HCT116 (cell line): Measurements from ENCODE around the gene ZNF804A. TPM values are rescaled to one million over a fixed set of nuclear protein-coding genes. Genes with fewer than 3 reads are reported as not detected.

Experiments used
- ATAC-seq: fragments of 200-7000 bp; cut with Tn5 transposase; 2 replicates; pipeline ENCODE4 v1.9.1; 2020; ENCODE audit warnings: mild to moderate bottlenecking, moderate library complexity
- BruUV-seq: library from RNA; stranded (reverse); fragments of 400-500 nt; replicated peaks from 2 replicates; lab custom pipeline; 2021; lab: Mats Ljungman, UMichigan
- CTCF ChIA-PET: fragments of 300-600 bp; sonication (Branson Sonifier 250); formaldehyde crosslinking; loops from one replicate; lab custom pipeline; 2021; ENCODE audit warnings: antibody characterized with exemption; lab: Charles Lee
- POLR2A ChIA-PET: fragments of 300-600, 350-600 bp; sonication (Branson Sonifier 250); formaldehyde crosslinking; loops from one replicate; lab custom pipeline; 2021; ENCODE audit warnings: antibody characterized with exemption; lab: Charles Lee
- RAD21 ChIA-PET, 2 experiments: fragments of 300-600 bp; sonication (Branson Sonifier 250); formaldehyde crosslinking; loops; one replicate each; lab custom pipeline; 2023; ENCODE audit warnings: low total read pairs in 2 of 2; ENCODE audit not compliant: uncharacterized antibody in 2 of 2, unreplicated experiment in 2 of 2, low non-redundant PET in 1 of 2; lab: Charles Lee
- DNase-seq: peaks from one replicate; pipeline ENCODE4 v3.0.0-alpha.2; 2010; ENCODE audit warnings: low read depth, low spot score
- H2AFZ ChIP-seq: fragments of 200-600 bp; shearing (Covaris generic), sonication (generic); 2 replicates; pipeline ENCODE4 v1.6.1; 2017; ENCODE audit warnings: low read depth, mixed run types, mixed read lengths, antibody characterized with exemption, low read length; ENCODE audit not compliant: poor library complexity, severe bottlenecking
- H3K27ac ChIP-seq: 2 replicates; pipeline ENCODE4 v1.5.1; 2012; ENCODE audit warnings: low read depth, low read length
- H3K27me3 ChIP-seq: fragments of 200-600 bp; sonication (generic); 2 replicates; pipeline ENCODE4 v1.6.1; 2016; ENCODE audit warnings: mixed run types, low read length, mixed read lengths; ENCODE audit not compliant: insufficient read depth
- H3K36me3 ChIP-seq, 2 experiments: fragments of 200-500 bp in 1 of 2; fragments of 200-600 bp in 1 of 2; sonication (Bioruptor generic) in 1 of 2; sonication (generic) in 1 of 2; 2 replicates each; pipeline versions ENCODE4 v1.5.1 to v1.6.1; 2014 to 2016; ENCODE audit warnings: low read length in 2 of 2, inconsistent platforms in 1 of 2, mixed read lengths in 1 of 2, mixed run types in 1 of 2; ENCODE audit not compliant: insufficient read depth in 2 of 2, control insufficient read depth in 1 of 2
- H3K4me1 ChIP-seq, 2 experiments: fragments of 200-600 bp in 1 of 2; sonication (generic) in 1 of 2; 2 replicates each; pipeline versions ENCODE4 v1.5.1 to v1.6.1; 2012 to 2017; ENCODE audit warnings: low read length in 2 of 2, inconsistent platforms in 1 of 2, mild to moderate bottlenecking in 1 of 2, mixed read lengths in 1 of 2, mixed run types in 1 of 2, moderate library complexity in 1 of 2; ENCODE audit not compliant: insufficient read depth in 2 of 2, control insufficient read depth in 1 of 2
- H3K4me2 ChIP-seq: fragments of 200-600 bp; sonication (generic); 2 replicates; pipeline ENCODE4 v1.6.1; 2017; ENCODE audit warnings: mixed run types, low read length, mixed read lengths
- H3K4me3 ChIP-seq, 2 experiments: fragments of 200-600 bp in 1 of 2; sonication (generic) in 1 of 2; replicated peaks in 1 of 2; 2 replicates each; pipeline ENCODE4 v1.5.1; 2011 to 2016; ENCODE audit warnings: low read length in 2 of 2, control low read depth in 1 of 2, low read depth in 1 of 2, mild to moderate bottlenecking in 1 of 2, mixed read lengths in 1 of 2, mixed run types in 1 of 2
- H3K79me2 ChIP-seq: fragments of 200-600 bp; sonication (generic); 2 replicates; pipeline ENCODE4 v1.6.1; 2017; ENCODE audit warnings: mild to moderate bottlenecking, mixed run types, low read length, moderate library complexity, mixed read lengths; ENCODE audit not compliant: insufficient read depth
- H3K9ac ChIP-seq: fragments of 200-600 bp; sonication (generic); 2 replicates; pipeline ENCODE4 v1.6.1; 2016; ENCODE audit warnings: low read length, mixed read lengths
- H3K9me2 ChIP-seq: fragments of 200-600 bp; sonication (generic), shearing (Covaris generic); 2 replicates; pipeline ENCODE4 v1.6.1; 2017; ENCODE audit warnings: mixed run types, mild to moderate bottlenecking, moderate library complexity; ENCODE audit not compliant: insufficient read depth
- H3K9me3 ChIP-seq, 2 experiments: fragments of 200-500 bp in 1 of 2; fragments of 200-600 bp in 1 of 2; sonication (Bioruptor generic) in 1 of 2; sonication (generic) in 1 of 2; 2 replicates each; pipeline ENCODE4 v1.6.1; 2014 to 2017; ENCODE audit warnings: low read length in 2 of 2, mixed read lengths in 2 of 2, inconsistent platforms in 1 of 2, low read depth in 1 of 2, mild to moderate bottlenecking in 1 of 2, mixed run types in 1 of 2, moderate library complexity in 1 of 2; ENCODE audit not compliant: control insufficient read depth in 1 of 2, insufficient read depth in 1 of 2
- H4K20me1 ChIP-seq: fragments of 200-600 bp; sonication (generic), shearing (Covaris generic); 2 replicates; pipeline ENCODE4 v1.6.1; 2017; ENCODE audit warnings: mixed run types, mild to moderate bottlenecking, moderate library complexity; ENCODE audit not compliant: insufficient read depth
- ATF3 ChIP-seq: IDR thresholded peaks from 2 replicates; pipeline ENCODE4 v1.6.1; 2012
- CBX3 ChIP-seq: IDR thresholded peaks from 2 replicates; pipeline ENCODE4 v1.6.1; 2012; ENCODE audit warnings: low read depth
- CEBPB ChIP-seq: IDR thresholded peaks from 2 replicates; pipeline ENCODE4 v1.6.1; 2012; ENCODE audit warnings: low read depth
- EGR1 ChIP-seq: IDR thresholded peaks from 2 replicates; pipeline ENCODE4 v1.6.1; 2012; ENCODE audit warnings: low read depth
- ELF1 ChIP-seq: IDR thresholded peaks from 2 replicates; pipeline ENCODE4 v1.6.1; 2012; ENCODE audit warnings: low read depth, borderline replicate concordance
- EZH2phosphoT487 ChIP-seq: fragments of 200-600 bp; IDR thresholded peaks from 2 replicates; pipeline ENCODE4 v1.6.1; 2018; ENCODE audit warnings: antibody characterized with exemption, borderline replicate concordance
- FOSL1 ChIP-seq: IDR thresholded peaks from 2 replicates; pipeline ENCODE4 v1.6.1; 2012; ENCODE audit warnings: low read depth
- MAX ChIP-seq: IDR thresholded peaks from 2 replicates; pipeline ENCODE4 v1.6.1; 2012
- POLR2A ChIP-seq: IDR thresholded peaks from 2 replicates; pipeline ENCODE4 v1.7.0; 2011; ENCODE audit warnings: borderline replicate concordance; ENCODE audit not compliant: insufficient read depth, insufficient read length; ENCODE audit errors: extremely low read depth
- POLR2AphosphoS5 ChIP-seq: IDR thresholded peaks from 2 replicates; pipeline ENCODE4 v1.6.1; 2011; ENCODE audit warnings: mild to moderate bottlenecking, low read depth, low read length, moderate library complexity
- RAD21 ChIP-seq: IDR thresholded peaks from 2 replicates; pipeline ENCODE4 v1.6.1; 2012; ENCODE audit warnings: low read depth, mild to moderate bottlenecking
- REST ChIP-seq: IDR thresholded peaks from 2 replicates; pipeline ENCODE4 v1.6.1; 2012; ENCODE audit warnings: low read depth
- SIN3A ChIP-seq: IDR thresholded peaks from 2 replicates; pipeline ENCODE4 v1.6.1; 2012; ENCODE audit warnings: low read depth
- SP1 ChIP-seq: IDR thresholded peaks from 2 replicates; pipeline ENCODE4 v1.6.1; 2012; ENCODE audit warnings: low read depth
- SRF ChIP-seq: IDR thresholded peaks from 2 replicates; pipeline ENCODE4 v1.6.1; 2012; ENCODE audit warnings: low read depth
- TCF7L2 ChIP-seq: IDR thresholded peaks from 2 replicates; pipeline ENCODE4 v1.7.0; 2011; ENCODE audit warnings: borderline replicate concordance, inconsistent platforms; ENCODE audit not compliant: insufficient read depth, insufficient read length; ENCODE audit errors: extremely low read depth
- YY1 ChIP-seq: IDR thresholded peaks from 2 replicates; pipeline ENCODE4 v1.6.1; 2011; ENCODE audit warnings: low read length, low read depth, moderate library complexity, mild to moderate bottlenecking; ENCODE audit not compliant: insufficient replicate concordance; ENCODE audit errors: extremely low read depth
- ZBTB33 ChIP-seq: IDR thresholded peaks from 2 replicates; pipeline ENCODE4 v1.6.1; 2011; ENCODE audit warnings: mild to moderate bottlenecking, low read length, moderate library complexity; ENCODE audit not compliant: insufficient replicate concordance; ENCODE audit errors: extremely low read depth
- ZNF274 ChIP-seq: fragments of 200-500 bp; sonication (Bioruptor generic); IDR thresholded peaks from 2 replicates; pipeline ENCODE4 v1.6.1; 2014; ENCODE audit warnings: mild to moderate bottlenecking, low read depth, low read length, inconsistent platforms
- intact Hi-C: fragments of 100-400 bp; cut with micrococcal nuclease; formaldehyde crosslinking; loops from 2 replicates; pipeline ENCODE4 v1.10.0; 2022
- total RNA-seq: library from RNA; stranded (reverse); gene quantifications from one replicate; pipeline ENCODE4 v1.2.1, GENCODE V29; 2021; ENCODE audit not compliant: unreplicated experiment

ZNF804A gene
- total RNA-seq, 1 experiment from 2014 or later = 0.61 TPM

- Histone ChIP-seq H2AFZ (no peak overlapping the region), H4K20me1 (no peaks in the 10 kb centered on the region), H3K4me3 (no peak overlapping the region), H3K79me2 (no peaks in the 10 kb centered on the region), H3K9me3 (no peaks in the 10 kb centered on the region), H3K27me3 (no peaks in the 10 kb centered on the region), H3K36me3 (no peaks in the 10 kb centered on the region), H3K9ac (no peak overlapping the region), H3K4me2 (no peak overlapping the region)
- ATAC-seq (no peak), DNase-seq (no peak)
- ChIA-PET RAD21 (no interaction called here), CTCF (no interaction called here)
- intact Hi-C loops = no loop called here
- BruUV-seq = no TSS peak
- TF ChIP-seq MAX = no peak
- TF ChIP-seq EGR1 = no peak
- no peak for TF ChIP-seq FOSL1
- no peak for TF ChIP-seq ZBTB33
- no peak for TF ChIP-seq ATF3
- no peak for TF ChIP-seq YY1
- TF ChIP-seq EZH2phosphoT487 = no peak
- no peak for TF ChIP-seq CEBPB
- TF ChIP-seq SRF = no peak
- no peak for TF ChIP-seq ELF1
- no peak for TF ChIP-seq TCF7L2
- TF ChIP-seq POLR2A = no peak
- no peak for TF ChIP-seq ZNF274
- TF ChIP-seq RAD21 = no peak
- TF ChIP-seq SP1 = no peak
- no peak for TF ChIP-seq POLR2AphosphoS5
- no peak for TF ChIP-seq REST
- no peak for TF ChIP-seq SIN3A
- TF ChIP-seq CBX3 = no peak
- TF ChIP-seq, all 23 proteins: peak for 0
- POLR2A ChIA-PET = no interaction called here
- Histone ChIP-seq H3K27ac (no peak overlapping the region), H3K4me1 (no peaks in the 10 kb centered on the region), H3K9me2 (no peaks in the 10 kb centered on the region)
Observed at GRCh38 chr2:184945326-184945725, 347.0 kb downstream of the ZNF804A start.
